Spleen (tissue), 11 donors: Measurements from ENCODE around the gene SCO1. TPM values are rescaled to one million over a fixed set of nuclear protein-coding genes. Genes with fewer than 3 reads are reported as not detected.
"Not testable (repeated sequence)": the region's sequence is repeated elsewhere in the genome, so short reads cannot be mapped to it uniquely, and the experiment has no call there.

ENCODE experiments used
- DNase-seq: peaks from one replicate; pipeline ENCODE4 v3.0.0-alpha.2; 2020
- H3K27ac ChIP-seq, 8 donors: fragments of 200-600 bp; sonication (generic) in 7 of 8; 1 replicate in 4 of 8; 2 replicates in 4 of 8; pipeline versions ENCODE4 v1.5.0 to v1.8.0; 2016 to 2021; ENCODE audit warnings: inconsistent platforms in 4 of 8, mild to moderate bottlenecking in 4 of 8, moderate library complexity in 1 of 8
- H3K27me3 ChIP-seq, 7 donors: fragments of 200-600 bp; sonication (generic) in 6 of 7; replicated peaks in 1 of 7; 1 replicate in 4 of 7; 2 replicates in 3 of 7; pipeline versions ENCODE4 v1.5.0 to v1.8.0; 2016 to 2021; ENCODE audit warnings: inconsistent platforms in 3 of 7, mild to moderate bottlenecking in 1 of 7
- H3K36me3 ChIP-seq, 6 donors: fragments of 200-600 bp; sonication (generic) in 5 of 6; 1 replicate in 4 of 6; 2 replicates in 2 of 6; pipeline versions ENCODE4 v1.5.0 to v1.8.0; 2016 to 2021; ENCODE audit warnings: inconsistent platforms in 2 of 6
- H3K4me1 ChIP-seq, 6 donors: fragments of 200-600 bp; sonication (generic) in 5 of 6; 1 replicate in 3 of 6; 2 replicates in 3 of 6; pipeline versions ENCODE4 v1.5.0 to v1.8.0; 2016 to 2021; ENCODE audit warnings: inconsistent platforms in 3 of 6
- H3K4me3 ChIP-seq, 8 donors: fragments of 200-600 bp; sonication (generic) in 7 of 8; 1 replicate in 4 of 8; 2 replicates in 4 of 8; pipeline versions ENCODE4 v1.5.0 to v1.8.0; 2016 to 2021; ENCODE audit warnings: inconsistent platforms in 4 of 8, mild to moderate bottlenecking in 4 of 8, moderate library complexity in 2 of 8
- H3K9me3 ChIP-seq, 8 donors: fragments of 200-600 bp; sonication (generic) in 7 of 8; 1 replicate in 4 of 8; 2 replicates in 4 of 8; pipeline versions ENCODE4 v1.5.0 to v1.8.0; 2016 to 2021; ENCODE audit warnings: inconsistent platforms in 4 of 8
- CTCF ChIP-seq, 11 experiments: fragments of 200-600 bp in 7 of 11; fragments of 450-650 bp in 4 of 11; sonication (generic) in 4 of 11; IDR thresholded peaks in 8 of 11; conservative IDR thresholded peaks in 3 of 11; 1 replicate in 7 of 11; 2 replicates in 4 of 11; pipeline versions ENCODE4 v1.4.0 to v1.8.0; 2016 to 2021; ENCODE audit warnings: antibody characterized with exemption in 11 of 11, inconsistent platforms in 4 of 11, mild to moderate bottlenecking in 1 of 11
- POLR2A ChIP-seq, 3 donors: fragments of 450-650 bp; IDR thresholded peaks; one replicate each; pipeline ENCODE4 v1.5.1; 2017; ENCODE audit warnings: antibody characterized with exemption in 3 of 3, mild to moderate bottlenecking in 1 of 3
- POLR2AphosphoS5 ChIP-seq, 3 donors: sonication (generic); formaldehyde crosslinking; IDR thresholded peaks; one replicate each; pipeline ENCODE4 v1.5.1; 2017; ENCODE audit warnings: antibody characterized with exemption in 3 of 3
- WGBS, 5 donors: extraction: QIAGEN DNeasy Blood & Tissue Kit in 3 of 5; methylation state at CpG; one replicate each; pipeline versions ENCODE4 v1.1.5 to v1.1.7; 2013 to 2018; 5-methylcytosine and 5-hydroxymethylcytosine counted together
- intact Hi-C: fragments of 100-400 bp; cut with DNase I; formaldehyde crosslinking; loops from one replicate; pipeline ENCODE4 v1.15.0; 2023; ENCODE audit warnings: low total_unique reads
- polyA plus RNA-seq, 3 donors: library from polyadenylated mRNA; stranded (reverse); fragments of 200-250 nt; gene quantifications; one replicate each; pipeline ENCODE4 v1.2.1, GENCODE V29; 2013
- total RNA-seq, 7 donors: library from RNA; depleted of rRNA in 3 of 7; stranded (reverse); fragments of >200 nt in 3 of 7; fragmentation: NEBNext Ultra II Directional in 4 of 7; extraction: Animal tissue kit (Norgen Biotek cat#: 25700) in 4 of 7; gene quantifications; one replicate each; pipeline versions ENCODE4 v1.1.0 to v1.2.1, GENCODE V29; 2016 to 2021
- donor health status: healthy with polysubstance abuse.
- donor health status: DM: no; HTN: no; CAD: no; lungs with moderate emphysema.
- donor health status: DM: no; HTN: no; CAD: no.
- donor health status: Bipolar disorder and iron deficiency.
- donor health status: healthy.
- donor health status: DM: no; HTN: no; CAD: no.
- donor health status: DM: yes; HTN: yes; CAD: no.

SCO1 gene
- total and polyA plus RNA-seq, 10 donors = 5.4 to 31.1 (median 16.1) TPM

- DNase-seq = no peak
- H3K27ac ChIP-seq = no peak overlapping the region
- intact Hi-C loops = no loop called here
Observed at GRCh38 chr17:10705727-10706126, 8.4 kb upstream of the SCO1 start.

GRCh38 chr17:10702574-10702973 lies 5.2 kb upstream of the SCO1 start:
- Histone ChIP-seq H3K27ac (peak overlapping the region in 3 of 8 donors; percentile 1 to 35 (median 8)), H3K9me3 (no peaks in the 10 kb centered on the region), H3K4me1 (peaks cover 9 to 75% (median 49%) of the 10 kb centered on the region in 6 donors), H3K36me3 (peaks cover 4 to 38% (median 26%) of the 10 kb centered on the region in 6 donors), H3K4me3 (no peak overlapping the region), H3K27me3 (no peaks in the 10 kb centered on the region)
- TF ChIP-seq POLR2A (IDR thresholded peaks at IDR 0.05) (no peak), POLR2AphosphoS5 (IDR thresholded peaks at IDR 0.05) (peak in 1 of 3 donors; percentile 8), CTCF (IDR thresholded peaks at IDR 0.05 in 8 of 11, conservative IDR thresholded peaks at IDR 0.05 in 3 of 11) (no peak)
- DNase-seq = no peak
- intact Hi-C loops = no loop called here
- WGBS, 5 donors = 24 to 45% (median 25%) methylated on average over 2 of the region's 2 CpGs

More at GRCh38 chr17:10705727-10706126, 8.4 kb upstream of the SCO1 start:
- WGBS, 5 donors = 92 to 95% (median 94%) methylated on average over 5 of the region's 5 CpGs
- TF ChIP-seq CTCF (IDR thresholded peaks at IDR 0.05 in 8 of 11, conservative IDR thresholded peaks at IDR 0.05 in 3 of 11) (no peak), POLR2AphosphoS5 (IDR thresholded peaks at IDR 0.05) (no peak), POLR2A (IDR thresholded peaks at IDR 0.05) (no peak)
- Histone ChIP-seq H3K36me3 (peaks cover 4 to 69% (median 57%) of the 10 kb centered on the region in 6 donors), H3K4me3 (no peak overlapping the region), H3K9me3 (no peaks in the 10 kb centered on the region), H3K4me1 (peaks cover 0 to 47% (median 22%) of the 10 kb centered on the region in 6 donors), H3K27me3 (no peaks in the 10 kb centered on the region)

GRCh38 chr17:10699856-10700255 lies 2.5 kb upstream of the SCO1 start:
- H3K4me3 ChIP-seq = peak overlapping the region in 1 of 8 donors; percentile 26
- DNase-seq = no peak
- no peaks in the 10 kb centered on the region for H3K27me3 ChIP-seq
- H3K36me3 ChIP-seq = peaks cover 0 to 19% (median 7%) of the 10 kb centered on the region in 6 donors
- intact Hi-C loops = no loop called here
- WGBS, 5 donors = 16 to 53% (median 20%) methylated on average over 1 of the region's 1 CpG
- TF ChIP-seq POLR2AphosphoS5 (IDR thresholded peaks at IDR 0.05) (peak in 1 of 3 donors; percentile 60), CTCF (IDR thresholded peaks at IDR 0.05 in 8 of 11, conservative IDR thresholded peaks at IDR 0.05 in 3 of 11) (no peak), POLR2A (IDR thresholded peaks at IDR 0.05) (no peak)
- H3K27ac ChIP-seq = peak overlapping the region in 7 of 8 donors; percentile 11 to 99 (median 97)
- no peaks in the 10 kb centered on the region for H3K9me3 ChIP-seq
- peaks cover 20 to 87% (median 68%) of the 10 kb centered on the region in 6 donors for H3K4me1 ChIP-seq

GRCh38 chr17:10698096-10698818 lies 924 bp upstream of the SCO1 start:
- 6 to 15% (median 8%) methylated on average over 18 of the region's 18 CpGs for WGBS, 5 donors
- no peaks in the 10 kb centered on the region for H3K9me3 ChIP-seq
- TF ChIP-seq POLR2AphosphoS5 (IDR thresholded peaks at IDR 0.05) (no peak), POLR2A (IDR thresholded peaks at IDR 0.05) (no peak), CTCF (IDR thresholded peaks at IDR 0.05 in 8 of 11, conservative IDR thresholded peaks at IDR 0.05 in 3 of 11) (no peak)
- intact Hi-C loops = no loop called here
- DNase-seq = no peak
- no peaks in the 10 kb centered on the region for H3K27me3 ChIP-seq
- peak overlapping the region; percentile 91 to 99 (median 94) for H3K4me3 ChIP-seq
- H3K4me1 ChIP-seq = peaks cover 20 to 87% (median 65%) of the 10 kb centered on the region in 6 donors
- peaks cover 0 to 25% (median 20%) of the 10 kb centered on the region in 6 donors for H3K36me3 ChIP-seq
- peak overlapping the region; percentile 95 to 99 (median 97) for H3K27ac ChIP-seq

GRCh38 chr17:10695875-10696407 lies 1.4 kb downstream of the SCO1 start:
- DNase-seq, H3K27me3 ChIP-seq, intact Hi-C loops, H3K9me3 ChIP-seq: not testable (repeated sequence)
- peaks cover 20 to 75% (median 48%) of the 10 kb centered on the region in 6 donors for H3K4me1 ChIP-seq
- peaks cover 0 to 48% (median 42%) of the 10 kb centered on the region in 6 donors for H3K36me3 ChIP-seq
- H3K27ac ChIP-seq = peak overlapping the region in 1 of 8 donors; percentile 96
- WGBS, 5 donors = 88 to 93% (median 90%) methylated on average over 17 of the region's 17 CpGs
- peak overlapping the region in 6 of 8 donors; percentile 91 to 95 (median 94) for H3K4me3 ChIP-seq
